GM12874 (cell line): ENCODE data around the gene GALNT2.

Experiments used
- CTCF ChIP-seq: IDR thresholded peaks from 2 replicates; pipeline ENCODE4 v1.5.1; 2011; ENCODE audit warnings: low read depth, mild to moderate bottlenecking, control low read depth, low read length, moderate library complexity; ENCODE audit not compliant: insufficient read depth

The GALNT2 gene

GRCh38 chr1:230251644-230252191 is 184.7 kb downstream of the GALNT2 start:
- no peak for TF ChIP-seq CTCF

GRCh38 chr1:230253150-230253549 is 186.1 kb downstream of the GALNT2 start:
- TF ChIP-seq CTCF = no peak

- TF ChIP-seq CTCF = no peak
Observed at GRCh38 chr1:230254265-230254664, 187.2 kb downstream of the GALNT2 start.

GRCh38 chr1:230255116-230255515 is 188.1 kb downstream of the GALNT2 start:
- TF ChIP-seq CTCF = no peak

GRCh38 chr1:230255991-230256390 is 189.0 kb downstream of the GALNT2 start:
- no peak for TF ChIP-seq CTCF

- no peak for TF ChIP-seq CTCF
Observed at GRCh38 chr1:230256896-230257295, 189.9 kb downstream of the GALNT2 start.

GRCh38 chr1:230259621-230260020 is 192.6 kb downstream of the GALNT2 start:
- TF ChIP-seq CTCF = no peak
